Measurements from ENCODE around the gene TEKTIP1.

Gene TEKTIP1

DNA sequence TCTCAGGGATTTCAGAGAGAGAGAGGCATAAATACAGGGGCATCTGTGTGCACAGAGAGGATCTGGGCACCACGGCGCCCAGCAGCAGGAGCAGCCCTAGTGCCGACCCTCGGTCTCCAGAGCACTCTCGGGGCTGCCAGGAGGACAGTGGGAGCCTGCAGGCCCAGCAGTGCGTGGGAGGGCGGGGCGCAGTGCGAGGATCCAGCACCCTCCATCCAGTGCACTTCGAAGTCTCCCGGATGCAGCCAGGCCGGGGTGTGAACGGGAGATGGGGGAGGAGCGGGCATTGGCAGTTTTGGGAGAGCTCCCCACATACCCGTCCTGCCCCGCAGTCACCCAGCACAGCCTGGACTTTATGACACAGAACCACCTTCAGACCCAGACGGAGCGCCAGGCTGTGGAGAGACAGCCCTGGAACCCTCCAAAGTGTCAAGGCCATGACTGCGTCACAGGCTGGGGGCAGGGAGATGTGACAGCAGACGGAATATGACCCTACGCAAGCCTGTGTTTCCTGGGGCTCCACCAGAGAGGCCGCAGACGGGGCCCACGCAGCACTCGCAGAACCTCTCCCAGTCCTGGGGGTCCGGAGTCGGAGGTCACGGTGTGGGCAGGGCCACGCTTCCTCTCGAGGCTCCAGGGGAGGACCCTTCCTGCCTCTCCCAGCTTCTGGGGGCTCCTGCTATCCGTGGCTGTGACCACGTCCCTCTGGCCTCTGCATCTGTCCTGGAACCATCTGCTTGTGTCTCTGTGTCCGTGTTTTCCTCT, 14.7 kb upstream of the TEKTIP1 start:
- no peaks in the 10 kb centered on the region for H3K4me1 ChIP-seq (ENCODE audit: low read depth, poor library complexity, severe bottlenecking)
- 0 out of 2 replicates have a peak, but pooled peaks cover 6% of the 10 kb centered on the region for H3K79me2 ChIP-seq (ENCODE audit: insufficient read depth, low read depth)
- H3K9ac ChIP-seq = no peak overlapping the region
- no peaks in the 10 kb centered on the region for H3K27me3 ChIP-seq (ENCODE audit: insufficient read depth, low read depth)
- H3K4me3 ChIP-seq (IDR thresholded peaks at IDR 0.05; ENCODE audit: insufficient read depth, low read depth, low read length) = no peak overlapping the region
- H3K4me2 ChIP-seq = no peak overlapping the region
- TF ChIP-seq, protein P1, sequence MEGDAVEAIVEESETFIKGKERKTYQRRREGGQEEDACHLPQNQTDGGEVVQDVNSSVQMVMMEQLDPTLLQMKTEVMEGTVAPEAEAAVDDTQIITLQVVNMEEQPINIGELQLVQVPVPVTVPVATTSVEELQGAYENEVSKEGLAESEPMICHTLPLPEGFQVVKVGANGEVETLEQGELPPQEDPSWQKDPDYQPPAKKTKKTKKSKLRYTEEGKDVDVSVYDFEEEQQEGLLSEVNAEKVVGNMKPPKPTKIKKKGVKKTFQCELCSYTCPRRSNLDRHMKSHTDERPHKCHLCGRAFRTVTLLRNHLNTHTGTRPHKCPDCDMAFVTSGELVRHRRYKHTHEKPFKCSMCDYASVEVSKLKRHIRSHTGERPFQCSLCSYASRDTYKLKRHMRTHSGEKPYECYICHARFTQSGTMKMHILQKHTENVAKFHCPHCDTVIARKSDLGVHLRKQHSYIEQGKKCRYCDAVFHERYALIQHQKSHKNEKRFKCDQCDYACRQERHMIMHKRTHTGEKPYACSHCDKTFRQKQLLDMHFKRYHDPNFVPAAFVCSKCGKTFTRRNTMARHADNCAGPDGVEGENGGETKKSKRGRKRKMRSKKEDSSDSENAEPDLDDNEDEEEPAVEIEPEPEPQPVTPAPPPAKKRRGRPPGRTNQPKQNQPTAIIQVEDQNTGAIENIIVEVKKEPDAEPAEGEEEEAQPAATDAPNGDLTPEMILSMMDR (conservative IDR thresholded peaks at IDR 0.05; ENCODE audit: low read depth, low read length) = no peak
- H2AFZ ChIP-seq (ENCODE audit: low read depth) = no peak overlapping the region
- no peaks in the 10 kb centered on the region for H3K36me3 ChIP-seq (ENCODE audit: insufficient read depth)
- H4K20me1 ChIP-seq (ENCODE audit: insufficient read depth) = no peaks in the 10 kb centered on the region
- no peak overlapping the region for H3K27ac ChIP-seq

DNA sequence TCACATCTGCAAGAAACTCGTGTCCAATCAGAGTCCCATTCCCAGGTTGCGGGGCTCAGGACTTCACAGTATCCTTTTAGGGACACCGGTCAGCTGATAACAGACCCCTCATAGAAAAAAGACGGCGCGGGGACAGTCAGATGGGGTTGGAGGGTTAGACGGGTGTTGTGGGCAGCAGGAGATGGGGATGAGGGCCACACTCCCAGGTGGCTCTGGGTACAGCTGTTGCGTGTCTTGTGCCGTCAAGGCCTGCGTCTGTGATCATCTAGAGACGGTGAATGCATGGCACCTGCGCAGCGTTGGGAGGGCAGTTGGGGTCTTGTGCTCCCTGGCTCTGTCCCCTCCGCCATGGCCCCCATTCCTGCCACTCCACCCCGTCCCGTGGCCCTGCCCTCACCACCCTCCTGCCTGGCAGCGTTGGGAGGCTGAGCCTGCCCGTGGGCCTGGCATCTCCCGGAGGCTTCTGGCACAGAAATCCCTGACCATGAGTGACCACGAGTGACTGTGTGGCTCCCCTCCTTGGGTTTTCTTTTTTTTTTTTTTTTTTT, 14.0 kb upstream of the TEKTIP1 start:
- no peaks in the 10 kb centered on the region for H3K36me3 ChIP-seq (ENCODE audit: insufficient read depth)

DNA sequence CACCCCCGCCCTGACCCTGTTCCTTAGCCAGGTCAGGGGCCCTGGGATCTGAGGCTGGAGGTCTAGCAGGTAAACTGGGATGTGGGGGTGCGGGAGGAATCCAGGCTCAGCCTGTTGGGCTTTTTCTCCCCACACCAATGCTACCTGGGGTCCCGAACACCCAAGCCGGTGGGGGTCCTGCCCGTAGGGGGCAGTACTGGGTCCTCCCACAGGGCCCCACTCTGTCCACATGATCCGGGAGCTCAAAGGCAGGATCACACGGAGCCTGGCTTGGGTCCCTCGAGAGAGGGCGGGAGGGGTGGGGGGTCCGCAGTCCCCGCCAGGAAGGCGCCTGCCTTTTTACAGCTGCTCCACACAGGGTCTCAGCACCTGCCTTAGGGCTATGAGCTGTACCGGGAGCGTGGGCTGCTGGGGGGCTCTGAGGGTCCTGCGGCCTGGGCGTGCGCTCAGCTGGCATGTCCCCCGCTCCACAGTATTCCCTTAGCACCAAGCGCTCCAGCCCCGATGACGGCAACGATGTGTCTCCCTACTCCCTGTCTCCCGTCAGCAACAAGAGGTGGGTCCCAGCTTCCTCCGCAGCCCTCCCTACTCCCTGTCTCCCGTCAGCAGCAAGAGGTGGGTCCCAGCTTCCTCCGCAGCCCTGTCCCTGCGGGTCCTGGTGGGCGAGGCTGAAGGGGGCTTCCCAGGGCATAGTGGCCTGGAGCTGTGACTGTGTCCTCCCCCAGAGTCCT, 12.3 kb upstream of the TEKTIP1 start:
- H3K79me2 ChIP-seq (ENCODE audit: insufficient read depth, low read depth) = no peaks in the 10 kb centered on the region
- H3K36me3 ChIP-seq (ENCODE audit: insufficient read depth) = no peaks in the 10 kb centered on the region
- H3K27me3 ChIP-seq (ENCODE audit: insufficient read depth, low read depth) = no peaks in the 10 kb centered on the region
- TF ChIP-seq, protein P1 (conservative IDR thresholded peaks at IDR 0.05; ENCODE audit: low read depth, low read length) = peak; percentile 32; the same call in 1 of the 2 replicates
- no peak overlapping the region for H3K4me2 ChIP-seq
- H3K9ac ChIP-seq = no peak overlapping the region
- no peak overlapping the region for H2AFZ ChIP-seq (ENCODE audit: low read depth)
- H4K20me1 ChIP-seq (ENCODE audit: insufficient read depth) = no peaks in the 10 kb centered on the region
- H3K4me3 ChIP-seq (IDR thresholded peaks at IDR 0.05; ENCODE audit: insufficient read depth, low read depth, low read length) = no peak overlapping the region
- H3K27ac ChIP-seq = no peak overlapping the region
- H3K4me1 ChIP-seq (ENCODE audit: low read depth, poor library complexity, severe bottlenecking) = no peaks in the 10 kb centered on the region

More for the DNA sequence above, 14.0 kb upstream of the TEKTIP1 start:
- 0 out of 2 replicates have a peak, but pooled peaks cover under 1% of the 10 kb centered on the region for H3K79me2 ChIP-seq (ENCODE audit: insufficient read depth, low read depth)
- no peak overlapping the region for H3K9ac ChIP-seq
- H3K27me3 ChIP-seq (ENCODE audit: insufficient read depth, low read depth) = no peaks in the 10 kb centered on the region
- no peak overlapping the region for H3K4me2 ChIP-seq
- no peak overlapping the region for H2AFZ ChIP-seq (ENCODE audit: low read depth)
- no peak overlapping the region for H3K27ac ChIP-seq
- TF ChIP-seq, protein P1 (conservative IDR thresholded peaks at IDR 0.05; ENCODE audit: low read depth, low read length) = no peak
- H3K4me3 ChIP-seq (IDR thresholded peaks at IDR 0.05; ENCODE audit: insufficient read depth, low read depth, low read length) = no peak overlapping the region
- no peaks in the 10 kb centered on the region for H4K20me1 ChIP-seq (ENCODE audit: insufficient read depth)
- no peaks in the 10 kb centered on the region for H3K4me1 ChIP-seq (ENCODE audit: low read depth, poor library complexity, severe bottlenecking)

DNA sequence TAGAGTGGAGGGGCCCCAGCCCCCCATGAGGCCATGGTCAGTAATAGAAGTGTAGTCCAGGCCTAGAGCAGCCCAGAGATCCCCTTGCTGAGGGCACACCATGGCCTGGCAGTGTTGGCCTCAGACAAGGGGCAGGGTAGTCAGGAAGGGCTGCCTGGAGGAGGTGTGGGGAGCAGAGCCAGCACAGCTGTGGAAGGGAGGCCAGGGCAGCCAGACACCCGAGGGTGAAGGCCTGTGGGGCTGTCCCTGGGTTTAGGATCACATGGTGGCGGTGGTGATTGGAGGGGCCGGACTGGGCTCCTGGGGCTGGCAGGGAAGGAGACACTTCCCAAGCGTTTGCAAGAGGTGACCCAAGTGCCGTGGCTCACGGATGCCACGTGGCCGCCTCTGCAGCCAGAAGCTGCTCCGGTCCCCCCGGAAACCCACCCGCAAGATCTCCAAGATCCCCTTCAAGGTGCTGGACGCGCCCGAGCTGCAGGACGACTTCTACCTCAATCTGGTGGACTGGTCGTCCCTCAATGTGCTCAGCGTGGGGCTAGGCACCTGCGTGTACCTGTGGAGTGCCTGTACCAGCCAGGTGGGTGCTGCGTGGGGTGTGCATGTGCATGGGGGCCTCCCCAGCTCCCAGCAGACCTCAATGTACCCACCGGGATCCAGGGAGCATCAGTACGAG, 11.6 kb upstream of the TEKTIP1 start:
- no peaks in the 10 kb centered on the region for H3K36me3 ChIP-seq (ENCODE audit: insufficient read depth)

More for the DNA sequence above, 11.6 kb upstream of the TEKTIP1 start:
- H3K79me2 ChIP-seq (ENCODE audit: insufficient read depth, low read depth) = no peaks in the 10 kb centered on the region
- no peaks in the 10 kb centered on the region for H3K4me1 ChIP-seq (ENCODE audit: low read depth, poor library complexity, severe bottlenecking)
- H4K20me1 ChIP-seq (ENCODE audit: insufficient read depth) = no peaks in the 10 kb centered on the region
- H3K27me3 ChIP-seq (ENCODE audit: insufficient read depth, low read depth) = no peaks in the 10 kb centered on the region
- H3K27ac ChIP-seq = no peak overlapping the region
- TF ChIP-seq, protein P1 (conservative IDR thresholded peaks at IDR 0.05; ENCODE audit: low read depth, low read length) = no peak
- H2AFZ ChIP-seq (ENCODE audit: low read depth) = no peak overlapping the region
- no peak overlapping the region for H3K9ac ChIP-seq
- H3K4me3 ChIP-seq (IDR thresholded peaks at IDR 0.05; ENCODE audit: insufficient read depth, low read depth, low read length) = no peak overlapping the region
- H3K4me2 ChIP-seq = no peak overlapping the region
